ENCODE results near the gene MAN1C1.

DNA sequence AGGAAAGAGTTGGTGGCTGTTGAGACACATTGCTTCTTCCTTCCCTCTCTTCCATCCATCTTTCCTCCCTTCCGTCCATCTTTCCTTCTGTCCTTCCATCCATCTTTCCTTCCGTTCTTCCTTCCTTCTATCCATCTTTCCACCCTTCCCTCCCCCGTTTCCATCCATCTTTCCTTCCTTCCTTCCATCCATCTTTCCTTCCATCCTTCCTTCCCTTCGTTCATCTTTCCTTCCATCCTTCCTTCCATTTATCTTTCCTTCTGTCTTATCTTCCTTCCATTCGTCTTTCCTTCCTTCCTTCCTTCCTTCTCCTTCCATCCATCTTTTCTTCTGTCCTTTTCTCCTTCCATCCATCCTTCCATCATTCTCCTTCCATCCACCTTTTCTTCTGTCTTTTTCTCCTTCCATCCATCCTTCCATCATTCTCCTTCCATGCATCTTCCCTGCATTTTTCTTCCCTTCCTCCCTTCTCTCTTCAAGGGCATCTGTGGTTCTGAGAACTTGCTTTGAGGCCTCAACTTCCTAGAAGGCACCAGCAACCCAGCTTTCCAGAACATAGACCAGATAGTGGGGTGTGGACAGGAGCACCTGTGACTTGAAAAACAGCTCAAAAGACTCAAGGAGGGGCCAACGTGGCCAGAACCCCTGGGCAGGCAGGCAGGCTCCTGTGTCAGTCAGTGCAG is 134.5 kb downstream of the MAN1C1 start:
- TF ChIP-seq, protein P1, sequence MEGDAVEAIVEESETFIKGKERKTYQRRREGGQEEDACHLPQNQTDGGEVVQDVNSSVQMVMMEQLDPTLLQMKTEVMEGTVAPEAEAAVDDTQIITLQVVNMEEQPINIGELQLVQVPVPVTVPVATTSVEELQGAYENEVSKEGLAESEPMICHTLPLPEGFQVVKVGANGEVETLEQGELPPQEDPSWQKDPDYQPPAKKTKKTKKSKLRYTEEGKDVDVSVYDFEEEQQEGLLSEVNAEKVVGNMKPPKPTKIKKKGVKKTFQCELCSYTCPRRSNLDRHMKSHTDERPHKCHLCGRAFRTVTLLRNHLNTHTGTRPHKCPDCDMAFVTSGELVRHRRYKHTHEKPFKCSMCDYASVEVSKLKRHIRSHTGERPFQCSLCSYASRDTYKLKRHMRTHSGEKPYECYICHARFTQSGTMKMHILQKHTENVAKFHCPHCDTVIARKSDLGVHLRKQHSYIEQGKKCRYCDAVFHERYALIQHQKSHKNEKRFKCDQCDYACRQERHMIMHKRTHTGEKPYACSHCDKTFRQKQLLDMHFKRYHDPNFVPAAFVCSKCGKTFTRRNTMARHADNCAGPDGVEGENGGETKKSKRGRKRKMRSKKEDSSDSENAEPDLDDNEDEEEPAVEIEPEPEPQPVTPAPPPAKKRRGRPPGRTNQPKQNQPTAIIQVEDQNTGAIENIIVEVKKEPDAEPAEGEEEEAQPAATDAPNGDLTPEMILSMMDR (IDR thresholded peaks at IDR 0.05): no peak
- TF ChIP-seq EZH2 (IDR thresholded peaks at IDR 0.05): no peak
- TF ChIP-seq EZH2phosphoT487 (IDR thresholded peaks at IDR 0.05): no peak

All from neural progenitor cell (in vitro differentiated cells).